Spleen (tissue), 7 donors: ENCODE results near the gene GANAB.
A peak's percentile ranks its signal among the peaks of the same experiment; 100 is the strongest.

ENCODE experiments used
- CTCF ChIP-seq, 11 experiments: fragments of 200-600 bp in 7 of 11; fragments of 450-650 bp in 4 of 11; sonication (generic) in 4 of 11; IDR thresholded peaks in 8 of 11; conservative IDR thresholded peaks in 3 of 11; 1 replicate in 7 of 11; 2 replicates in 4 of 11; pipeline versions ENCODE4 v1.4.0 to v1.8.0; 2016 to 2021; ENCODE audit warnings: antibody characterized with exemption in 11 of 11, inconsistent platforms in 4 of 11, mild to moderate bottlenecking in 1 of 11
- POLR2A ChIP-seq, 3 donors: fragments of 450-650 bp; IDR thresholded peaks; one replicate each; pipeline ENCODE4 v1.5.1; 2017; ENCODE audit warnings: antibody characterized with exemption in 3 of 3, mild to moderate bottlenecking in 1 of 3
- donor health status: DM: no; HTN: no; CAD: no; lungs with moderate emphysema.
- donor health status: DM: no; HTN: no; CAD: no.
- donor health status: DM: no; HTN: no; CAD: no.

- TF ChIP-seq CTCF (IDR thresholded peaks at IDR 0.05 in 8 of 11, conservative IDR thresholded peaks at IDR 0.05 in 3 of 11) = peak in 1 of 11 experiments; percentile 3
- TF ChIP-seq POLR2A (IDR thresholded peaks at IDR 0.05) = peak in 1 of 3 donors; percentile 65
Observed at GRCh38 chr11:62671608-62672389, 25.4 kb upstream of the GANAB start, which contains the start of the genes LBHD1 and UQCC3.
